Tibial nerve (tissue), 4 donors: ENCODE data around the gene SLC38A10. TPM values are rescaled to one million over a fixed set of nuclear protein-coding genes. Genes with fewer than 3 reads are reported as not detected.

Experiments
- DNase-seq, 2 donors: peaks; one replicate each; pipeline ENCODE4 v3.0.0-alpha.2; 2019; ENCODE audit warnings: low spot score in 2 of 2
- H3K27ac ChIP-seq, 4 donors: fragments of 200-600 bp; sonication (generic) in 3 of 4; one replicate each; pipeline ENCODE4 v1.5.1; 2017 to 2019; ENCODE audit warnings: mild to moderate bottlenecking in 1 of 4
- H3K27me3 ChIP-seq, 2 donors: fragments of 200-600 bp; sonication (generic) in 1 of 2; one replicate each; pipeline versions ENCODE4 v1.5.1 to v1.6.0; 2017 to 2019
- H3K36me3 ChIP-seq, 3 donors: fragments of 200-600 bp; sonication (generic); one replicate each; pipeline ENCODE4 v1.5.1; 2018 to 2019
- H3K4me1 ChIP-seq, 4 donors: fragments of 200-600 bp; sonication (generic) in 3 of 4; one replicate each; pipeline ENCODE4 v1.5.1; 2017 to 2019
- H3K4me3 ChIP-seq, 4 donors: fragments of 200-600 bp; sonication (generic) in 3 of 4; one replicate each; pipeline ENCODE4 v1.5.1; 2017 to 2019; ENCODE audit warnings: mild to moderate bottlenecking in 1 of 4, moderate library complexity in 1 of 4
- H3K9me3 ChIP-seq, 4 donors: fragments of 200-600 bp; sonication (generic) in 3 of 4; one replicate each; pipeline ENCODE4 v1.5.1; 2017 to 2019
- CTCF ChIP-seq, 5 experiments: fragments of 200-600 bp in 3 of 5; fragments of 450-650 bp in 2 of 5; sonication (generic) in 3 of 5; IDR thresholded peaks; one replicate each; pipeline ENCODE4 v1.5.1; 2016 to 2019; ENCODE audit warnings: antibody characterized with exemption in 5 of 5, mild to moderate bottlenecking in 3 of 5, moderate library complexity in 2 of 5
- EP300 ChIP-seq, 2 donors: sonication (generic); formaldehyde crosslinking; IDR thresholded peaks; one replicate each; pipeline ENCODE4 v1.6.1; 2017; ENCODE audit warnings: antibody characterized with exemption in 2 of 2, mild to moderate bottlenecking in 1 of 2
- POLR2A ChIP-seq, 2 donors: fragments of 450-650 bp; IDR thresholded peaks; one replicate each; pipeline ENCODE4 v1.6.1; 2017; ENCODE audit warnings: antibody characterized with exemption in 2 of 2, mild to moderate bottlenecking in 2 of 2, moderate library complexity in 2 of 2
- WGBS, 2 donors: methylation state at CpG; one replicate each; pipeline ENCODE4 v1.1.5; 2018; 5-methylcytosine and 5-hydroxymethylcytosine counted together
- total RNA-seq, 4 donors: library from RNA; depleted of rRNA; stranded (reverse); fragments of >200 nt; gene quantifications; one replicate each; pipeline ENCODE4 v1.1.0, GENCODE V29; 2016

SLC38A10 gene
- total RNA-seq, 4 donors from 2014 or later, result 80.0 to 149 (median 123) TPM

GRCh38 chr17:81196505-81197408, 98.3 kb downstream of the SLC38A10 start:
- peaks cover 0 to 18% (median 3%) of the 10 kb centered on the region in 4 donors for H3K4me1 ChIP-seq
- H3K36me3 ChIP-seq, result peaks cover 0 to 80% (median 2%) of the 10 kb centered on the region in 3 donors
- H3K9me3 ChIP-seq, result no peaks in the 10 kb centered on the region
- WGBS, 2 donors, result 82 to 87% methylated on average over 30 to 38 of the region's 45 CpGs
- H3K27ac ChIP-seq, result no peak overlapping the region
- TF ChIP-seq CTCF (IDR thresholded peaks at IDR 0.05) (no peak), EP300 (IDR thresholded peaks at IDR 0.05) (no peak), POLR2A (IDR thresholded peaks at IDR 0.05) (no peak)
- DNase-seq, result no peak
- no peak overlapping the region for H3K4me3 ChIP-seq
- no peaks in the 10 kb centered on the region for H3K27me3 ChIP-seq

GRCh38 chr17:81195941-81196495, 99.1 kb downstream of the SLC38A10 start:
- Histone ChIP-seq H3K4me3 (no peak overlapping the region), H3K27ac (no peak overlapping the region), H3K4me1 (peaks cover 0 to 15% (median 3%) of the 10 kb centered on the region in 4 donors), H3K27me3 (no peaks in the 10 kb centered on the region), H3K36me3 (peaks cover 0 to 87% (median 2%) of the 10 kb centered on the region in 3 donors), H3K9me3 (no peaks in the 10 kb centered on the region)
- DNase-seq, result no peak
- 81 to 87% methylated on average over 7 to 12 of the region's 14 CpGs for WGBS, 2 donors
- TF ChIP-seq CTCF (IDR thresholded peaks at IDR 0.05), result no peak
- no peak for TF ChIP-seq POLR2A (IDR thresholded peaks at IDR 0.05)
- no peak for TF ChIP-seq EP300 (IDR thresholded peaks at IDR 0.05)

Other genes starting within 250 kb of the SLC38A10 start
- gene PVALEF, start 129.8 kb downstream of the SLC38A10 start, total RNA-seq, result not detected
- gene AATK, start 129.1 kb downstream of the SLC38A10 start, total RNA-seq, result 100 to 1,000 TPM; 247 to 385 (median 322) TPM
- gene CEP131, start 72.3 kb downstream of the SLC38A10 start, total RNA-seq, result 10 to 100 TPM in 3 of 4 donors, 1 to 10 TPM in 1; 9.2 to 35.0 (median 20.9) TPM
- 100 to 1,000 TPM in 1 of 4 donors, 10 to 100 TPM in 3; 41.5 to 102 (median 73.9) TPM for gene TEPSIN, start 56.3 kb downstream of the SLC38A10 start, total RNA-seq
- 10 to 100 TPM; 27.8 to 73.0 (median 61.1) TPM for gene NDUFAF8, start 56.0 kb downstream of the SLC38A10 start, total RNA-seq
- gene BAHCC1, start 100.2 kb upstream of the SLC38A10 start, total RNA-seq, result 10 to 100 TPM; 15.1 to 38.7 (median 27.4) TPM
- 1,000 to 10,000 TPM; 2,372 to 2,875 (median 2,670) TPM for gene ACTG1, start 217.5 kb upstream of the SLC38A10 start, total RNA-seq
- gene FSCN2, start 233.1 kb upstream of the SLC38A10 start, total RNA-seq, result 1 to 10 TPM in 3 of 4 donors, under 1 TPM in 1; 0.42 to 4.4 (median 3.7) TPM